Effector memory CD4-positive, alpha-beta T cell (primary cell): ENCODE results near the gene VAT1L.
A peak's percentile ranks its signal among the peaks of the same experiment; 100 is the strongest.

Experiments used
- DNase-seq, 3 donors: peaks; one replicate each; pipeline ENCODE4 v3.0.0-alpha.2; 2020
- H3K27ac ChIP-seq: 2 replicates; pipeline ENCODE4 v1.7.0; 2013; ENCODE audit warnings: mild to moderate bottlenecking, low read length, moderate library complexity; ENCODE audit not compliant: insufficient read depth, poor library complexity, severe bottlenecking
- H3K27me3 ChIP-seq: replicated peaks from 2 replicates; pipeline ENCODE4 v1.7.0; 2013; ENCODE audit warnings: mild to moderate bottlenecking, low read length; ENCODE audit not compliant: insufficient read depth, control insufficient read depth, poor library complexity, severe bottlenecking
- H3K36me3 ChIP-seq: 2 replicates; pipeline ENCODE4 v1.7.0; 2013; ENCODE audit warnings: mild to moderate bottlenecking, low read length, moderate library complexity; ENCODE audit not compliant: control insufficient read depth, insufficient read depth
- H3K4me1 ChIP-seq: 2 replicates; pipeline ENCODE4 v1.7.0; 2013; ENCODE audit warnings: low read length, mild to moderate bottlenecking; ENCODE audit not compliant: control insufficient read depth, insufficient read depth, poor library complexity, severe bottlenecking
- H3K4me3 ChIP-seq: 2 replicates; pipeline ENCODE4 v1.7.0; 2013; ENCODE audit warnings: low read length, low read depth, mild to moderate bottlenecking; ENCODE audit not compliant: insufficient read depth, poor library complexity, severe bottlenecking
- H3K9me3 ChIP-seq: 2 replicates; pipeline ENCODE4 v1.7.0; 2013; ENCODE audit warnings: mild to moderate bottlenecking, low read length, moderate library complexity; ENCODE audit not compliant: control insufficient read depth

The VAT1L gene

GRCh38 chr16:77971306-77972061 lies 183.1 kb downstream of the VAT1L start:
- no peaks in the 10 kb centered on the region for H3K27me3 ChIP-seq
- no peaks in the 10 kb centered on the region for H3K9me3 ChIP-seq
- no peak overlapping the region for H3K4me3 ChIP-seq
- H3K36me3 ChIP-seq = no peaks in the 10 kb centered on the region
- peak; percentile 27 to 62 (median 36) for DNase-seq
- no peak overlapping the region for H3K27ac ChIP-seq
- no peaks in the 10 kb centered on the region for H3K4me1 ChIP-seq

DNA sequence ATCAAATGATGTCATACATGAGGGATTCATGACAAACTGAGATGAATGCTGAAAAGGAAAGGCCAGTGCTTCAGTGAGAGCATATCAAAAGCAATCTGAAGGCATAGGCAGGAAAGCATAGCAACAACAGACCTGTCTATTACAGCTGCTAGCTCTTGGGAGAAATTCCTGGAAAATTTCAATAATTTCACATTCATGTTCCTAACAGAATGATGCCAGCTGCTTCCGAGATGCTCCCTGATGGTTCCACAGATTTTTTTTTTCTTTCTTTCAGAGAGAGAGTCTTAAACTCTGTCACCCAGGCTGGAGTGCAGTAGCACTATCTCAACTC lies 183.7 kb downstream of the VAT1L start:
- H3K27me3 ChIP-seq = no peaks in the 10 kb centered on the region
- H3K36me3 ChIP-seq = no peaks in the 10 kb centered on the region
- no peak for DNase-seq
- H3K4me3 ChIP-seq = no peak overlapping the region
- no peaks in the 10 kb centered on the region for H3K4me1 ChIP-seq
- H3K9me3 ChIP-seq = no peaks in the 10 kb centered on the region
- H3K27ac ChIP-seq = no peak overlapping the region

GRCh38 chr16:77974883-77975282 lies 186.5 kb downstream of the VAT1L start:
- no peak overlapping the region for H3K27ac ChIP-seq
- H3K27me3 ChIP-seq = no peaks in the 10 kb centered on the region
- no peaks in the 10 kb centered on the region for H3K36me3 ChIP-seq
- no peaks in the 10 kb centered on the region for H3K4me1 ChIP-seq
- DNase-seq = no peak
- no peaks in the 10 kb centered on the region for H3K9me3 ChIP-seq
- H3K4me3 ChIP-seq = no peak overlapping the region

DNA sequence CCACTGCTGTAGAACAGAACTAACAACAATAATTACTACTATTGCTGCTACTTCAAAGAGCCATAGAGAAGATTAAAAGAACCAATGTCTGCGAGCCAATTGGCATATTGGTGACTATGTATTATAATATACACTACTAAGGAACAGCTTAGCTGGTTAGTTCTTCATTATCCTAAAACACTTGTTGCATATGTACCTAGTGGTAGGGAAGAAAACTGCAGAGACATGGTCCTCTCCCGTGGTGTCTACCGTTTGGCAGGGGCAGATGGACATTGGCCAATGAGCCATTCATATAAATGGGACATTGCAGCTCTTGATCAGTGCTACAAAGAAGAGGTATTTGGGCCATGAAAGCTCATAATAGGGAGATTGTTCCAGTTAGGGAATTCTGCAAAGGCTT lies 187.6 kb downstream of the VAT1L start:
- no peaks in the 10 kb centered on the region for H3K27me3 ChIP-seq
- H3K27ac ChIP-seq = no peak overlapping the region
- no peak for DNase-seq

DNA sequence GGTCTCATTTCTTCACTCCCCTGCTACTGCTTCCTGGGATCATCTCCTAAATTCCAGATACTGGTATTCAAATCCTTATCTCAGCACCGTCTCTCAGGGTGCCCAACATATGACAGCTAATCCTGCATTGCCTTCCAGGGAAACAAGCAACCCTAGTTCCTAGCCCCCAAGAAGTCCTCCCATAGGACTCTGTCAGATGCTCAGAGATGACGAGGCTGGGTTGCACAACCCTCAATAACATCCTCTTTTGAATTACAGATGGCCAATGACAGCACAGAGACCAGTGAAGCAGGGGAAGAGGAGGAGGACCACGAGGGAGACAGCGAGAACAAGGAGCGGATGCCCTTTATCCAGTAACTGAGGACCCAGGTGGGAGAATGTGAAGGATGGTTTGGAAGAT lies 189.0 kb downstream of the VAT1L start:
- no peaks in the 10 kb centered on the region for H3K4me1 ChIP-seq
- no peaks in the 10 kb centered on the region for H3K36me3 ChIP-seq
- H3K27ac ChIP-seq = no peak overlapping the region
- DNase-seq = no peak
- H3K27me3 ChIP-seq = no peaks in the 10 kb centered on the region
- no peak overlapping the region for H3K4me3 ChIP-seq
- H3K9me3 ChIP-seq = no peaks in the 10 kb centered on the region

More for the DNA sequence above, 187.6 kb downstream of the VAT1L start:
- Histone ChIP-seq H3K4me3 (no peak overlapping the region), H3K4me1 (no peaks in the 10 kb centered on the region), H3K9me3 (no peaks in the 10 kb centered on the region), H3K36me3 (no peaks in the 10 kb centered on the region)

DNA sequence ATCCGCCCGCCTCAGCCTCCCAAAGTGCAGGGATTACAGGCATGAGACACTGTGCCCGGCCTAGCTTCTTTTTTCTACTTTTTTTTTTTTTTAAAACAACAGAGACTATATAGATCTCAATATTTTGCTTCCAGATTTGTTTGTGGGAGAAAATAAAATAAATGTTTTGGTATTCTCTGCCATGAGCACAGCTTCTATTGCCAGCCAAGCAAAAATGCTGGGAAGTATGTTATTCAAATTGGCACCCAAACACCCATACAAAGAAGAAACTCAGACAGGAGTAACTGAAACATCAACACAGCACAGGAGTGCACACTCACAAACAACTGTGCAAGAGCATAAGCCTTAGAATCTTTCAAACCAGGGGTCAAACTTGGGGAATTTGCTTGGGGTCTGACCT lies 196.7 kb downstream of the VAT1L start:
- Histone ChIP-seq H3K4me1 (no peaks in the 10 kb centered on the region), H3K27me3 (no peaks in the 10 kb centered on the region), H3K27ac (no peak overlapping the region), H3K4me3 (no peak overlapping the region), H3K36me3 (no peaks in the 10 kb centered on the region), H3K9me3 (no peaks in the 10 kb centered on the region)
- no peak for DNase-seq

- no peaks in the 10 kb centered on the region for H3K27me3 ChIP-seq
- H3K27ac ChIP-seq = no peak overlapping the region
- H3K9me3 ChIP-seq = no peaks in the 10 kb centered on the region
- no peaks in the 10 kb centered on the region for H3K36me3 ChIP-seq
- H3K4me3 ChIP-seq = no peak overlapping the region
- no peaks in the 10 kb centered on the region for H3K4me1 ChIP-seq
- no peak for DNase-seq
Observed at GRCh38 chr16:77986011-77986740, 197.8 kb downstream of the VAT1L start.

DNA sequence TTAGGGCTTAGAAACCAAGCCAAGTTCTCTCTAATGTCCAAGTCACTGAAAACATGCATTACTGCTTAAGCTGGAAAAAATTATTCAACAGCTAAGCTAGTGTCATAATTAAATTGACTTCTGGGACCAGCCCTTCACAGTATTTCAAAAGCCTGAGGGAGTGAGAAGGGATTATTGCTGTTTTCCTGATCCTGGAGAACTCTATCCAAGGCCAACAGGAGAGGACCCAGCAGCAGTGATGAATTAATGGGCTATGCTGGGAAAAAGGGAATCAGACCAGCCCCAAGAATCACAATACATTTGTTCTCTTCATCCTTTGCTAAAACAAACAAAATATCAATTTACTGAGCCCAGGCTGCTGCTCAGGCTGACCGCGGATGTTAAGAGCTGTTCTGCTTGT lies 199.4 kb downstream of the VAT1L start:
- H3K27me3 ChIP-seq = no peaks in the 10 kb centered on the region
- no peaks in the 10 kb centered on the region for H3K4me1 ChIP-seq
- no peak overlapping the region for H3K4me3 ChIP-seq
- no peaks in the 10 kb centered on the region for H3K9me3 ChIP-seq
- H3K36me3 ChIP-seq = no peaks in the 10 kb centered on the region
- no peak overlapping the region for H3K27ac ChIP-seq
- no peak for DNase-seq

DNA sequence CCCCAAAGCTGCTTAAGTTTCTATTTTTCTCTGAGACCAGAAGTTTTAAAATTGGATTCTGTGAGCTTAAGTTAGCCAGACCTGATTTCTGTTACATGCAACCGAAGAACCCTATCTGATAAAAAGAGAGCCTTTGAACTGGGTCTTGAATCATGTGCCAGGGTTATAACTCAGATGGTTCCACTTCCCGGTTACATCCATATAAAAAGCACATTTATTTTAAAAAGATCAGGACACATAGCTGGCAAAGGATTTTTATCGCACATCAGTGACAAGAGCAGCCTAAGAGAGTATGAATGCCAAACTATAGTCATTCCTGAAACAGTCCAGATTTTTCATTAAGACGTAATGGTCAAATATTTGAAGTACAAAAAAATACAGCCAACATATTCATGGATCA lies 201.5 kb downstream of the VAT1L start:
- H3K4me1 ChIP-seq = no peaks in the 10 kb centered on the region
- H3K27me3 ChIP-seq = no peaks in the 10 kb centered on the region
- no peaks in the 10 kb centered on the region for H3K36me3 ChIP-seq
- H3K9me3 ChIP-seq = no peaks in the 10 kb centered on the region
- no peak overlapping the region for H3K27ac ChIP-seq
- no peak for DNase-seq
- H3K4me3 ChIP-seq = no peak overlapping the region

DNA sequence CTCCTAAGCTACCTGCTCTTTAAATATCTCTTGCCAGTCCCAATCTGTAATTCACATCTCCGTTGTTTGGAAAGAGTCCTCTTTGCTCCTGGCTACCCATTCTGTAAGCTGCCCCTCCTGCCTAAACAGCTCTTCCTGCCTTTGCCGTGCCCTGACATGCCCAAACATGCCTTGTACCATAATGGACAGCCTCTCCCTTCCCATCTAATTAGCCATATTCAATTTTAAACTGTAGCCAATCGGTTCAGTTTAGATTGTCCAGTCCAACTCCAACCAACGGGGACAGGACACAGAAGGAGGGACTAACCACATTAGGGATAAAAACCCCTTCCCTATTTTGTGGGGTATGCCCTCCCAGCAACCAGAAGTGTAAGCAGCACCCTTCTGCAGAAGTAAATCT lies 203.3 kb downstream of the VAT1L start:
- no peak for DNase-seq
- Histone ChIP-seq H3K36me3 (no peaks in the 10 kb centered on the region), H3K9me3 (no peaks in the 10 kb centered on the region), H3K4me1 (no peaks in the 10 kb centered on the region), H3K4me3 (no peak overlapping the region), H3K27me3 (no peaks in the 10 kb centered on the region), H3K27ac (no peak overlapping the region)
